HCT116 (cell line): ENCODE measurements around the gene SNX19. TPM values are rescaled to one million over a fixed set of nuclear protein-coding genes. Genes with fewer than 3 reads are reported as not detected.

Source experiments
- ATAC-seq: fragments of 200-7000 bp; cut with Tn5 transposase; 2 replicates; pipeline ENCODE4 v1.9.1; 2020; ENCODE audit warnings: mild to moderate bottlenecking, moderate library complexity
- BruUV-seq: library from RNA; stranded (reverse); fragments of 400-500 nt; replicated peaks from 2 replicates; lab custom pipeline; 2021; lab: Mats Ljungman, UMichigan
- CTCF ChIA-PET: fragments of 300-600 bp; sonication (Branson Sonifier 250); formaldehyde crosslinking; loops from one replicate; lab custom pipeline; 2021; ENCODE audit warnings: antibody characterized with exemption; lab: Charles Lee
- POLR2A ChIA-PET: fragments of 300-600, 350-600 bp; sonication (Branson Sonifier 250); formaldehyde crosslinking; loops from one replicate; lab custom pipeline; 2021; ENCODE audit warnings: antibody characterized with exemption; lab: Charles Lee
- RAD21 ChIA-PET, 2 experiments: fragments of 300-600 bp; sonication (Branson Sonifier 250); formaldehyde crosslinking; loops; one replicate each; lab custom pipeline; 2023; ENCODE audit warnings: low total read pairs in 2 of 2; ENCODE audit not compliant: uncharacterized antibody in 2 of 2, unreplicated experiment in 2 of 2, low non-redundant PET in 1 of 2; lab: Charles Lee
- DNase-seq: peaks from one replicate; pipeline ENCODE4 v3.0.0-alpha.2; 2010; ENCODE audit warnings: low read depth, low spot score
- H2AFZ ChIP-seq: fragments of 200-600 bp; shearing (Covaris generic), sonication (generic); 2 replicates; pipeline ENCODE4 v1.6.1; 2017; ENCODE audit warnings: low read depth, mixed run types, mixed read lengths, antibody characterized with exemption, low read length; ENCODE audit not compliant: poor library complexity, severe bottlenecking
- H3K27ac ChIP-seq: 2 replicates; pipeline ENCODE4 v1.5.1; 2012; ENCODE audit warnings: low read depth, low read length
- H3K27me3 ChIP-seq: fragments of 200-600 bp; sonication (generic); 2 replicates; pipeline ENCODE4 v1.6.1; 2016; ENCODE audit warnings: mixed run types, low read length, mixed read lengths; ENCODE audit not compliant: insufficient read depth
- H3K36me3 ChIP-seq, 2 experiments: fragments of 200-500 bp in 1 of 2; fragments of 200-600 bp in 1 of 2; sonication (Bioruptor generic) in 1 of 2; sonication (generic) in 1 of 2; 2 replicates each; pipeline versions ENCODE4 v1.5.1 to v1.6.1; 2014 to 2016; ENCODE audit warnings: low read length in 2 of 2, inconsistent platforms in 1 of 2, mixed read lengths in 1 of 2, mixed run types in 1 of 2; ENCODE audit not compliant: insufficient read depth in 2 of 2, control insufficient read depth in 1 of 2
- H3K4me1 ChIP-seq, 2 experiments: fragments of 200-600 bp in 1 of 2; sonication (generic) in 1 of 2; 2 replicates each; pipeline versions ENCODE4 v1.5.1 to v1.6.1; 2012 to 2017; ENCODE audit warnings: low read length in 2 of 2, inconsistent platforms in 1 of 2, mild to moderate bottlenecking in 1 of 2, mixed read lengths in 1 of 2, mixed run types in 1 of 2, moderate library complexity in 1 of 2; ENCODE audit not compliant: insufficient read depth in 2 of 2, control insufficient read depth in 1 of 2
- H3K4me2 ChIP-seq: fragments of 200-600 bp; sonication (generic); 2 replicates; pipeline ENCODE4 v1.6.1; 2017; ENCODE audit warnings: mixed run types, low read length, mixed read lengths
- H3K4me3 ChIP-seq, 2 experiments: fragments of 200-600 bp in 1 of 2; sonication (generic) in 1 of 2; replicated peaks in 1 of 2; 2 replicates each; pipeline ENCODE4 v1.5.1; 2011 to 2016; ENCODE audit warnings: low read length in 2 of 2, control low read depth in 1 of 2, low read depth in 1 of 2, mild to moderate bottlenecking in 1 of 2, mixed read lengths in 1 of 2, mixed run types in 1 of 2
- H3K79me2 ChIP-seq: fragments of 200-600 bp; sonication (generic); 2 replicates; pipeline ENCODE4 v1.6.1; 2017; ENCODE audit warnings: mild to moderate bottlenecking, mixed run types, low read length, moderate library complexity, mixed read lengths; ENCODE audit not compliant: insufficient read depth
- H3K9ac ChIP-seq: fragments of 200-600 bp; sonication (generic); 2 replicates; pipeline ENCODE4 v1.6.1; 2016; ENCODE audit warnings: low read length, mixed read lengths
- H3K9me2 ChIP-seq: fragments of 200-600 bp; sonication (generic), shearing (Covaris generic); 2 replicates; pipeline ENCODE4 v1.6.1; 2017; ENCODE audit warnings: mixed run types, mild to moderate bottlenecking, moderate library complexity; ENCODE audit not compliant: insufficient read depth
- H3K9me3 ChIP-seq, 2 experiments: fragments of 200-500 bp in 1 of 2; fragments of 200-600 bp in 1 of 2; sonication (Bioruptor generic) in 1 of 2; sonication (generic) in 1 of 2; 2 replicates each; pipeline ENCODE4 v1.6.1; 2014 to 2017; ENCODE audit warnings: low read length in 2 of 2, mixed read lengths in 2 of 2, inconsistent platforms in 1 of 2, low read depth in 1 of 2, mild to moderate bottlenecking in 1 of 2, mixed run types in 1 of 2, moderate library complexity in 1 of 2; ENCODE audit not compliant: control insufficient read depth in 1 of 2, insufficient read depth in 1 of 2
- H4K20me1 ChIP-seq: fragments of 200-600 bp; sonication (generic), shearing (Covaris generic); 2 replicates; pipeline ENCODE4 v1.6.1; 2017; ENCODE audit warnings: mixed run types, mild to moderate bottlenecking, moderate library complexity; ENCODE audit not compliant: insufficient read depth
- CBX3 ChIP-seq: IDR thresholded peaks from 2 replicates; pipeline ENCODE4 v1.6.1; 2012; ENCODE audit warnings: low read depth
- CEBPB ChIP-seq: IDR thresholded peaks from 2 replicates; pipeline ENCODE4 v1.6.1; 2012; ENCODE audit warnings: low read depth
- EGR1 ChIP-seq: IDR thresholded peaks from 2 replicates; pipeline ENCODE4 v1.6.1; 2012; ENCODE audit warnings: low read depth
- ELF1 ChIP-seq: IDR thresholded peaks from 2 replicates; pipeline ENCODE4 v1.6.1; 2012; ENCODE audit warnings: low read depth, borderline replicate concordance
- EZH2 ChIP-seq: fragments of 200-600 bp; sonication (generic); IDR thresholded peaks from 2 replicates; pipeline ENCODE4 v1.6.1; 2017; ENCODE audit warnings: antibody characterized with exemption, mixed run types
- EZH2phosphoT487 ChIP-seq: fragments of 200-600 bp; IDR thresholded peaks from 2 replicates; pipeline ENCODE4 v1.6.1; 2018; ENCODE audit warnings: antibody characterized with exemption, borderline replicate concordance
- FOSL1 ChIP-seq: IDR thresholded peaks from 2 replicates; pipeline ENCODE4 v1.6.1; 2012; ENCODE audit warnings: low read depth
- POLR2A ChIP-seq: IDR thresholded peaks from 2 replicates; pipeline ENCODE4 v1.7.0; 2011; ENCODE audit warnings: borderline replicate concordance; ENCODE audit not compliant: insufficient read depth, insufficient read length; ENCODE audit errors: extremely low read depth
- POLR2AphosphoS5 ChIP-seq: IDR thresholded peaks from 2 replicates; pipeline ENCODE4 v1.6.1; 2011; ENCODE audit warnings: mild to moderate bottlenecking, low read depth, low read length, moderate library complexity
- SIN3A ChIP-seq: IDR thresholded peaks from 2 replicates; pipeline ENCODE4 v1.6.1; 2012; ENCODE audit warnings: low read depth
- SP1 ChIP-seq: IDR thresholded peaks from 2 replicates; pipeline ENCODE4 v1.6.1; 2012; ENCODE audit warnings: low read depth
- SRF ChIP-seq: IDR thresholded peaks from 2 replicates; pipeline ENCODE4 v1.6.1; 2012; ENCODE audit warnings: low read depth
- YY1 ChIP-seq: IDR thresholded peaks from 2 replicates; pipeline ENCODE4 v1.6.1; 2011; ENCODE audit warnings: low read length, low read depth, moderate library complexity, mild to moderate bottlenecking; ENCODE audit not compliant: insufficient replicate concordance; ENCODE audit errors: extremely low read depth
- ZNF274 ChIP-seq: fragments of 200-500 bp; sonication (Bioruptor generic); IDR thresholded peaks from 2 replicates; pipeline ENCODE4 v1.6.1; 2014; ENCODE audit warnings: mild to moderate bottlenecking, low read depth, low read length, inconsistent platforms
- intact Hi-C: fragments of 100-400 bp; cut with micrococcal nuclease; formaldehyde crosslinking; loops from 2 replicates; pipeline ENCODE4 v1.10.0; 2022
- total RNA-seq: library from RNA; stranded (reverse); gene quantifications from one replicate; pipeline ENCODE4 v1.2.1, GENCODE V29; 2021; ENCODE audit not compliant: unreplicated experiment
- TF ChIP-seq, protein P1 (sequence below): IDR thresholded peaks from 2 replicates; pipeline ENCODE4 v1.6.1; 2012; ENCODE audit warnings: low read depth
- TF ChIP-seq, protein P2 (sequence below): IDR thresholded peaks from 2 replicates; pipeline ENCODE4 v1.6.1; 2012
- TF ChIP-seq, protein P3 (sequence below), 3 experiments: fragments of 200-600 bp in 1 of 3; sonication (generic) in 1 of 3; IDR thresholded peaks in 2 of 3; conservative IDR thresholded peaks in 1 of 3; 2 replicates each; pipeline ENCODE4 v1.5.1; 2012 to 2017; ENCODE audit warnings: low read depth in 2 of 3, low read length in 2 of 3, antibody characterized with exemption in 1 of 3, borderline replicate concordance in 1 of 3, control low read depth in 1 of 3, mild to moderate bottlenecking in 1 of 3, mixed read lengths in 1 of 3, mixed run types in 1 of 3, moderate library complexity in 1 of 3; ENCODE audit not compliant: insufficient read depth in 1 of 3
- TF ChIP-seq, protein P4 (sequence below): IDR thresholded peaks from 2 replicates; pipeline ENCODE4 v1.6.1; 2012

Gene SNX19
- total RNA-seq, 1 experiment from 2014 or later, result 25.2 TPM

DNA sequence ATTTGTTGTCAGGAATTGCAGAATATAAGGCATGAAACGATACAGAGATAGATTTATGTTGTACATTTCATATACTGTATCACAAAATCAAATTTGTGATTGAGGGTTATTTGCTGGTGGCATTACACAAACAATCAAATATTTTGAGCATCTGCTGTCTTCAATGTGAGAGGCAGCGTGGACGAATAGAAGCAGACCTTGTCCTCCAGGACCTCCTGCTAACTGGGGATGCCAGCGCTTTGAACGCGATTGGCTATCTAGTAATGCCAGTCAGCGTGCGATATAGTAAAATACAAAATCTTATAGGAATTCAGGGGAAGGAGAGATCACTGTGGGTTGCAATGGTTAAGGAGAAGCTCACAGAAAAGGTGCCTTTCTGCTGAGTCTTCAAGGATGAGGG, 631 bp upstream of the SNX19 start (continued):
- TF ChIP-seq EZH2phosphoT487, result no peak
- TF ChIP-seq, protein P1, sequence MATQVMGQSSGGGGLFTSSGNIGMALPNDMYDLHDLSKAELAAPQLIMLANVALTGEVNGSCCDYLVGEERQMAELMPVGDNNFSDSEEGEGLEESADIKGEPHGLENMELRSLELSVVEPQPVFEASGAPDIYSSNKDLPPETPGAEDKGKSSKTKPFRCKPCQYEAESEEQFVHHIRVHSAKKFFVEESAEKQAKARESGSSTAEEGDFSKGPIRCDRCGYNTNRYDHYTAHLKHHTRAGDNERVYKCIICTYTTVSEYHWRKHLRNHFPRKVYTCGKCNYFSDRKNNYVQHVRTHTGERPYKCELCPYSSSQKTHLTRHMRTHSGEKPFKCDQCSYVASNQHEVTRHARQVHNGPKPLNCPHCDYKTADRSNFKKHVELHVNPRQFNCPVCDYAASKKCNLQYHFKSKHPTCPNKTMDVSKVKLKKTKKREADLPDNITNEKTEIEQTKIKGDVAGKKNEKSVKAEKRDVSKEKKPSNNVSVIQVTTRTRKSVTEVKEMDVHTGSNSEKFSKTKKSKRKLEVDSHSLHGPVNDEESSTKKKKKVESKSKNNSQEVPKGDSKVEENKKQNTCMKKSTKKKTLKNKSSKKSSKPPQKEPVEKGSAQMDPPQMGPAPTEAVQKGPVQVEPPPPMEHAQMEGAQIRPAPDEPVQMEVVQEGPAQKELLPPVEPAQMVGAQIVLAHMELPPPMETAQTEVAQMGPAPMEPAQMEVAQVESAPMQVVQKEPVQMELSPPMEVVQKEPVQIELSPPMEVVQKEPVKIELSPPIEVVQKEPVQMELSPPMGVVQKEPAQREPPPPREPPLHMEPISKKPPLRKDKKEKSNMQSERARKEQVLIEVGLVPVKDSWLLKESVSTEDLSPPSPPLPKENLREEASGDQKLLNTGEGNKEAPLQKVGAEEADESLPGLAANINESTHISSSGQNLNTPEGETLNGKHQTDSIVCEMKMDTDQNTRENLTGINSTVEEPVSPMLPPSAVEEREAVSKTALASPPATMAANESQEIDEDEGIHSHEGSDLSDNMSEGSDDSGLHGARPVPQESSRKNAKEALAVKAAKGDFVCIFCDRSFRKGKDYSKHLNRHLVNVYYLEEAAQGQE, result no peak
- no peak for TF ChIP-seq ZNF274
- TF ChIP-seq YY1, result no peak
- no peak for TF ChIP-seq EZH2
- TF ChIP-seq, protein P2, sequence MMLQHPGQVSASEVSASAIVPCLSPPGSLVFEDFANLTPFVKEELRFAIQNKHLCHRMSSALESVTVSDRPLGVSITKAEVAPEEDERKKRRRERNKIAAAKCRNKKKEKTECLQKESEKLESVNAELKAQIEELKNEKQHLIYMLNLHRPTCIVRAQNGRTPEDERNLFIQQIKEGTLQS, result no peak
- no peak for TF ChIP-seq POLR2AphosphoS5
- TF ChIP-seq CEBPB, result no peak

DNA sequence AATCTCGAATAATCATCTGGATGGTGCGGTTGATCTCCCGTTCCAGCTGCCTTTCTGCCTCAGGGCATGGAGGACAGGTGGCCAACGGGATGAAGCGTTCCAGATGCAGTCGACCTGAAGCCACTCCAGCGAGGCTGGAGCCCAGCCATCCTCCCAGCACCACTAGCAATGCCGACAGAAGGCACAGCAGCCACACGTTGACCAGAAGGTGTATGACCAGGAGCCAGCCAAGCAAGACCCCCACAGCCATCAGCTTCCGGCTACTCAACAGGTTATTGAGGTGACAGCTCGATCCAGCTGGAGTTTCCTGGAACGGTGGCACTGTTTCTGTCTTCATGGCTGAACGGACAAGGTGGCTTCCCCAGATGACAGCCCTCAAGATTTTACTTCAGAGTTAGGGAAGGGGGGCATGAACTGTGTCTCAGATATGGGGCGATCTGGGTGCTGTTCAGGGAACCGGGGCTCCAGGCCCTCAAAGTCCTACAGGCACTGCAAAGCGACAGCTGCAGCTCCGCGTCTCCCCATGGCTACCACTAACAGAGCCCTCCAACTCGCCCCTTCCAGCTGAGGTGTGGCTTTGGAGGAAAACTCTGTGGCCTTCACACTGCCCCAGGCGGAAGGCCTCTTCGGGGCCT, 559 bp downstream of the SNX19 start:
- Histone ChIP-seq H3K79me2 (peaks cover 34% of the 10 kb centered on the region), H3K36me3 (peaks cover 0 to 2% of the 10 kb centered on the region in 2 experiments; a peak in 2 of 4 replicates), H3K4me3 (peak overlapping the region; percentile 75 to 89), H3K4me1 (peaks cover 5 to 12% of the 10 kb centered on the region in 2 experiments), H2AFZ (no peak overlapping the region), H3K9ac (peak overlapping the region; percentile 67), H3K27ac (peak overlapping the region; percentile 48; the same call in 1 of the 2 replicates), H3K9me3 (no peaks in the 10 kb centered on the region), H4K20me1 (no peaks in the 10 kb centered on the region), H3K9me2 (no peaks in the 10 kb centered on the region), H3K27me3 (no peaks in the 10 kb centered on the region), H3K4me2 (peak overlapping the region; percentile 88)
- TF ChIP-seq EZH2 (no peak), CEBPB (no peak), SIN3A (no peak), CBX3 (no peak), EZH2phosphoT487 (no peak), SP1 (no peak), FOSL1 (no peak), ELF1 (no peak), POLR2A (no peak), POLR2AphosphoS5 (no peak), SRF (no peak), ZNF274 (no peak), EGR1 (no peak)
- TF ChIP-seq, protein P3, sequence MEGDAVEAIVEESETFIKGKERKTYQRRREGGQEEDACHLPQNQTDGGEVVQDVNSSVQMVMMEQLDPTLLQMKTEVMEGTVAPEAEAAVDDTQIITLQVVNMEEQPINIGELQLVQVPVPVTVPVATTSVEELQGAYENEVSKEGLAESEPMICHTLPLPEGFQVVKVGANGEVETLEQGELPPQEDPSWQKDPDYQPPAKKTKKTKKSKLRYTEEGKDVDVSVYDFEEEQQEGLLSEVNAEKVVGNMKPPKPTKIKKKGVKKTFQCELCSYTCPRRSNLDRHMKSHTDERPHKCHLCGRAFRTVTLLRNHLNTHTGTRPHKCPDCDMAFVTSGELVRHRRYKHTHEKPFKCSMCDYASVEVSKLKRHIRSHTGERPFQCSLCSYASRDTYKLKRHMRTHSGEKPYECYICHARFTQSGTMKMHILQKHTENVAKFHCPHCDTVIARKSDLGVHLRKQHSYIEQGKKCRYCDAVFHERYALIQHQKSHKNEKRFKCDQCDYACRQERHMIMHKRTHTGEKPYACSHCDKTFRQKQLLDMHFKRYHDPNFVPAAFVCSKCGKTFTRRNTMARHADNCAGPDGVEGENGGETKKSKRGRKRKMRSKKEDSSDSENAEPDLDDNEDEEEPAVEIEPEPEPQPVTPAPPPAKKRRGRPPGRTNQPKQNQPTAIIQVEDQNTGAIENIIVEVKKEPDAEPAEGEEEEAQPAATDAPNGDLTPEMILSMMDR (IDR thresholded peaks at IDR 0.05 in 2 of 3, conservative IDR thresholded peaks at IDR 0.05 in 1 of 3; ENCODE audit: borderline replicate concordance in 1 of 3, insufficient read depth in 1 of 3, low read depth in 2 of 3, low read length in 2 of 3), result no peak
- TF ChIP-seq, protein P4, sequence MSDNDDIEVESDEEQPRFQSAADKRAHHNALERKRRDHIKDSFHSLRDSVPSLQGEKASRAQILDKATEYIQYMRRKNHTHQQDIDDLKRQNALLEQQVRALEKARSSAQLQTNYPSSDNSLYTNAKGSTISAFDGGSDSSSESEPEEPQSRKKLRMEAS, result no peak
- DNase-seq (no peak), ATAC-seq (no peak; the same call in 1 of the 2 replicates)
- intact Hi-C loops, result no loop called here
- RAD21 ChIA-PET, result no interaction called here
- no TSS peak for BruUV-seq
- CTCF ChIA-PET, result interaction anchor here (0.6 to 1.2 kb wide), 12 partner anchors 9 to 703 kb away, joined by 3 to 10 read pairs (median 4); no protein-coding TSS in a partner anchor
- POLR2A ChIA-PET, result no interaction called here
